ENCODE measurements around the gene ABLIM2.
"Not testable (repeated sequence)": the region's sequence is repeated elsewhere in the genome, so short reads cannot be mapped to it uniquely, and the experiment has no call there.

Gene ABLIM2

DNA sequence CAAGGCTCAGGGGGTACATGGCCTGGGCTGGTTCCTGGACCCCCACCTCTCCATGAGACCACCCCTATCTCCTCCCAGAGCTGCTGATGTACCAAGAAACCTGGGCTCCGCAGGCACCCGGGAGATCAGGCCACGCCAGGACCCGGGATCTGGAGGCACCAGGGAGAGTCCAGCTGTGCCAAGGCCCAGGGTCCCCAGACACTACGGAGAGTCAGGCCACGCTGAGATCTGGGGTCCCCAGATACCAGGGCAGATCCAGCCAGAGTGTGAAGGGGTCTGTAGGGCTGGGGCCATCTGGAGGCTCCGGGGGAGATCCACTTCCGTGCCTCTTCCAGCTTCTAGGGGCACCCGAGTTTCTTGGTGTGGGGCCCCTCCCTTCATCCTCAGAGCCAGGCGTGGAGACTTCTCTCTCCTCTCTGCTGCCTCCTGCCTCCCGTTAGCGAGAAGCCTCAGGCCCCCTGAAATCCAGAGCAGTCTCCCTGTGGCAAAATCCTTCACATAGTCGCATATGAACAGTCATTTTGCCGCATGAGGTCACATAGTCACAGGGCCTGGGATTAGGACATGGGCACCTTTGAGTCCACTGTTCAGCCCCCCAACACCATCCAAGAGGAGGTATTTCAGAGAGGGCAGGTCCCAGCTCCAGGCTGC lies 9.7 kb downstream of the ABLIM2 start:
- Histone ChIP-seq H3K4me3 (ENCODE audit: low read depth, low read length) (no peak overlapping the region), H3K27ac (ENCODE audit: low read depth, low read length) (no peak overlapping the region), H2AFZ (ENCODE audit: low read length, unreplicated experiment) (no peak overlapping the region), H3K36me3 (ENCODE audit: insufficient read depth, low read length) (no peaks in the 10 kb centered on the region), H3K27me3 (ENCODE audit: insufficient read depth, low read length) (peaks cover 51% of the 10 kb centered on the region), H3K4me1 (ENCODE audit: control insufficient read depth, insufficient read depth, low read length, unreplicated experiment) (no peaks in the 10 kb centered on the region), H3K79me2 (ENCODE audit: control insufficient read depth, insufficient read depth, low read length, unreplicated experiment) (no peaks in the 10 kb centered on the region)

DNA sequence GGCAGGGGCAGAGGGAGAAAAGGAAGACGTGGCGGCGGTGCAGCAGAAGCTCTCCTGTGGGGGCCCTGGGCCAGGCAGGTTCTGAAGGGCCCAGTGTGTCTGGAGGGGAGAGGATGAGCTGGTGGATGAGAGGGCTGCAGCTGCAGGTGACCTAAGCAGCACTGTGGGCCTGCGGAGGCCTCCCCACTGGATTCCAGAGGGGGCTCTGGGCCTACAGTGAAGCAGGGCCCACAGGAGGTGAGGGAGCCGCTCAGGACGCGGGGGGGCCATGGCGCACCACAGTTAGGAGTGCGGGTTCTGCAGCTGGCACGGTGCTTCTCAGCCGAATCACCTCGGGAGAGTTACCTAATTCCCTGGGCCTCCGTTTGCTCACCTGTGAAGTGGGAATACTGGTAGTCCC lies 10.5 kb downstream of the ABLIM2 start:
- H3K27ac ChIP-seq (ENCODE audit: low read depth, low read length), result no peak overlapping the region
- H3K4me1 ChIP-seq (ENCODE audit: control insufficient read depth, insufficient read depth, low read length, unreplicated experiment), result no peaks in the 10 kb centered on the region
- peaks cover 58% of the 10 kb centered on the region for H3K27me3 ChIP-seq (ENCODE audit: insufficient read depth, low read length)
- no peak overlapping the region for H2AFZ ChIP-seq (ENCODE audit: low read length, unreplicated experiment)
- no peaks in the 10 kb centered on the region for H3K36me3 ChIP-seq (ENCODE audit: insufficient read depth, low read length)
- no peak overlapping the region for H3K4me3 ChIP-seq (ENCODE audit: low read depth, low read length)
- H3K79me2 ChIP-seq (ENCODE audit: control insufficient read depth, insufficient read depth, low read length, unreplicated experiment), result no peaks in the 10 kb centered on the region

DNA sequence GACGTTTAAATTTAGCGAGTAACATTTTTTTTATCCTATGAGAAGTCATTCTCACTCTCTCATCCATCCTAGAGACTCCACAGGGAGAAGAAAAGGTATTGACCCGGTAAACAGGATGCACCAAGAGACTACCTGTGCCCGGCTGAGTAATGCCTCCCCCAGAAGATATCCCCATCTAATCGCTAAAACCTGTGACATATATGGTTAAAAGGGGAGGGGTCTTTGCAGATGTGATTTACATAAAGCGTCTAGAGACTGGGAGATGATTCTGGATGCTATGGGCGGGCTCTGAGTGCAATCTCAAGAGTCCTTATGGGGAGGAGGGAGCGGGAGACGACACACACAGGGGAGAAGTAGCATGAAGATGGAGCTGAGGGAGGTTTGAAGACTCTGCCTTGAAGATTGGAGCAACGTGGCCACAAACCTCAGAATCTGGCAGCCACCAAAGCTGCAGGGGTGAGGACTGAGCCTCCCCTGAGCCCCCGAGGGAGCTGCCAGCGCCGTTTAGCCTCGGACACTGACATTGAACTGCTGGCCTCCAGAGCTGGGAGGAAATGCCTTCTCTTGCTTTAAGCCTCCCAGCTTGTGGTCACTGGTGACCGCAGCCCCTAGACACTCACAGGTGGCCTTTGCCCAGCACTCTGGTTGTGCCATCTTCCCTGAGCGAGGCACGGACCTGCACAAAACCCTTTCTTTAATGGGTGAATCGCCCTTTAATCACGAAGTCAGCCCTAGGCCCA lies 11.2 kb downstream of the ABLIM2 start:
- no peak overlapping the region for H3K4me3 ChIP-seq (ENCODE audit: low read depth, low read length)
- no peaks in the 10 kb centered on the region for H3K36me3 ChIP-seq (ENCODE audit: insufficient read depth, low read length)
- H3K79me2 ChIP-seq (ENCODE audit: control insufficient read depth, insufficient read depth, low read length, unreplicated experiment), result no peaks in the 10 kb centered on the region
- H3K27me3 ChIP-seq (ENCODE audit: insufficient read depth, low read length), result peaks cover 57% of the 10 kb centered on the region
- no peak overlapping the region for H3K27ac ChIP-seq (ENCODE audit: low read depth, low read length)
- no peaks in the 10 kb centered on the region for H3K4me1 ChIP-seq (ENCODE audit: control insufficient read depth, insufficient read depth, low read length, unreplicated experiment)
- no peak overlapping the region for H2AFZ ChIP-seq (ENCODE audit: low read length, unreplicated experiment)

GRCh38 chr4:8146157-8146556 lies 12.5 kb downstream of the ABLIM2 start:
- Histone ChIP-seq H2AFZ (ENCODE audit: low read length, unreplicated experiment) (no peak overlapping the region), H3K4me1 (ENCODE audit: control insufficient read depth, insufficient read depth, low read length, unreplicated experiment) (no peaks in the 10 kb centered on the region), H3K4me3 (ENCODE audit: low read depth, low read length) (no peak overlapping the region), H3K27me3 (ENCODE audit: insufficient read depth, low read length) (peaks cover 64% of the 10 kb centered on the region), H3K36me3 (ENCODE audit: insufficient read depth, low read length) (no peaks in the 10 kb centered on the region), H3K79me2 (ENCODE audit: control insufficient read depth, insufficient read depth, low read length, unreplicated experiment) (no peaks in the 10 kb centered on the region), H3K27ac (ENCODE audit: low read depth, low read length) (no peak overlapping the region)

DNA sequence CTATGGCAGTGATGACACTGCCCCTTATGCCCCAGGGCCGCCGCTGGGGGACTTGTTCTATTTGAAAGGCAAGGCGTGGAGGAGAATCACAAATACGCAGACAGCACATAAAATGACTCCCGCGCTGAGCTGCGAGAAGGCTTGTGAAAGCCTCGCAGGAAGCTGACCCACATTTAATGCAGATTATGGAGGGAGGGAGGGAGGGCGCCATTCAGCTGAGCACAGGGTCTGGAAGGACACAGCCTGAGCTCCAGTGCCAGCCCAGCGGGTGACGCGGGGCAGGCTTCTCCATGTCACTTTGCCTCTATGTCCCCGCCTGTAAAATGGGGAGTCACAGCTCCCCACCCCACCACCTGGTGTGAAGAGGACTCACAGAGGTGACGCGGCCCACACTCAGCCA lies 14.3 kb downstream of the ABLIM2 start:
- Histone ChIP-seq H3K36me3 (ENCODE audit: insufficient read depth, low read length) (no peaks in the 10 kb centered on the region), H2AFZ (ENCODE audit: low read length, unreplicated experiment) (no peak overlapping the region), H3K4me3 (ENCODE audit: low read depth, low read length) (no peak overlapping the region), H3K27me3 (ENCODE audit: insufficient read depth, low read length) (peaks cover 74% of the 10 kb centered on the region), H3K79me2 (ENCODE audit: control insufficient read depth, insufficient read depth, low read length, unreplicated experiment) (no peaks in the 10 kb centered on the region), H3K27ac (ENCODE audit: low read depth, low read length) (no peak overlapping the region), H3K4me1 (ENCODE audit: control insufficient read depth, insufficient read depth, low read length, unreplicated experiment) (no peaks in the 10 kb centered on the region)

- no peak overlapping the region for H2AFZ ChIP-seq (ENCODE audit: low read length, unreplicated experiment)
- no peaks in the 10 kb centered on the region for H3K36me3 ChIP-seq (ENCODE audit: insufficient read depth, low read length)
- no peak overlapping the region for H3K4me3 ChIP-seq (ENCODE audit: low read depth, low read length)
- peaks cover 71% of the 10 kb centered on the region for H3K27me3 ChIP-seq (ENCODE audit: insufficient read depth, low read length)
- H3K27ac ChIP-seq (ENCODE audit: low read depth, low read length), result no peak overlapping the region
- H3K4me1 ChIP-seq (ENCODE audit: control insufficient read depth, insufficient read depth, low read length, unreplicated experiment), result no peaks in the 10 kb centered on the region
- H3K79me2 ChIP-seq (ENCODE audit: control insufficient read depth, insufficient read depth, low read length, unreplicated experiment), result no peaks in the 10 kb centered on the region
Measured at GRCh38 chr4:8143392-8144140, 15.0 kb downstream of the ABLIM2 start.

DNA sequence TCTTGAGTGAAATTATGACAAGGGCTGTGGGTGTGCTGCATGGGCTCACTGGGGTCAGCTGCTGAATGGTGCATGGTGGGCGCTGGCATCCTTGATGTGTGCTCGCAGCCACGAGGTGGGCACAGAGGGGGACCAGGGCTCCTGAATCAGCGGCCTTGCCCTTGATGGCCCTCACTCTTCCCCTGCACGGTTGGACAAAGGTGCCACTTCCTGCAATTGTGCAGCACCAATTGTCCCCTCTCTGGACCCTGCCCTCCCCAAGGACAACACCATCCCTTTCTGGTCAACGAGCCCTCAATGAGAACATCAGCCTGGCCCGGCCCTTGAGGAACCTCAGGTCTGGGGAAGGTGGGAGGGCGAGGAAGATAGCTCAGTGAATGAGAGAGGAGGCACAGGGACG lies 16.1 kb downstream of the ABLIM2 start:
- no peaks in the 10 kb centered on the region for H3K36me3 ChIP-seq (ENCODE audit: insufficient read depth, low read length)
- H3K27me3 ChIP-seq (ENCODE audit: insufficient read depth, low read length), result peaks cover 66% of the 10 kb centered on the region
- H3K27ac ChIP-seq (ENCODE audit: low read depth, low read length), result no peak overlapping the region
- no peak overlapping the region for H2AFZ ChIP-seq (ENCODE audit: low read length, unreplicated experiment)
- no peak overlapping the region for H3K4me3 ChIP-seq (ENCODE audit: low read depth, low read length)
- H3K79me2 ChIP-seq (ENCODE audit: control insufficient read depth, insufficient read depth, low read length, unreplicated experiment), result no peaks in the 10 kb centered on the region
- H3K4me1 ChIP-seq (ENCODE audit: control insufficient read depth, insufficient read depth, low read length, unreplicated experiment), result no peaks in the 10 kb centered on the region

- H2AFZ ChIP-seq (ENCODE audit: low read length, unreplicated experiment), result no peak overlapping the region
Measured at GRCh38 chr4:8141935-8142334, 16.7 kb downstream of the ABLIM2 start.

GRCh38 chr4:8140915-8141314 lies 17.7 kb downstream of the ABLIM2 start:
- no peaks in the 10 kb centered on the region for H3K79me2 ChIP-seq (ENCODE audit: control insufficient read depth, insufficient read depth, low read length, unreplicated experiment)
- peaks cover 53% of the 10 kb centered on the region for H3K27me3 ChIP-seq (ENCODE audit: insufficient read depth, low read length)
- H3K4me1 ChIP-seq (ENCODE audit: control insufficient read depth, insufficient read depth, low read length, unreplicated experiment), result no peaks in the 10 kb centered on the region
- no peak overlapping the region for H2AFZ ChIP-seq (ENCODE audit: low read length, unreplicated experiment)
- H3K27ac ChIP-seq (ENCODE audit: low read depth, low read length), result no peak overlapping the region
- H3K36me3 ChIP-seq (ENCODE audit: insufficient read depth, low read length), result no peaks in the 10 kb centered on the region
- H3K4me3 ChIP-seq (ENCODE audit: low read depth, low read length), result no peak overlapping the region

More at GRCh38 chr4:8141935-8142334, 16.7 kb downstream of the ABLIM2 start:
- H3K27ac ChIP-seq (ENCODE audit: low read depth, low read length), result no peak overlapping the region
- H3K4me3 ChIP-seq (ENCODE audit: low read depth, low read length), result no peak overlapping the region
- no peaks in the 10 kb centered on the region for H3K4me1 ChIP-seq (ENCODE audit: control insufficient read depth, insufficient read depth, low read length, unreplicated experiment)
- H3K27me3 ChIP-seq (ENCODE audit: insufficient read depth, low read length), result peaks cover 60% of the 10 kb centered on the region
- H3K36me3 ChIP-seq (ENCODE audit: insufficient read depth, low read length), result no peaks in the 10 kb centered on the region
- H3K79me2 ChIP-seq (ENCODE audit: control insufficient read depth, insufficient read depth, low read length, unreplicated experiment), result no peaks in the 10 kb centered on the region

GRCh38 chr4:8139726-8140125 lies 18.9 kb downstream of the ABLIM2 start:
- H3K36me3 ChIP-seq (ENCODE audit: insufficient read depth, low read length); H3K79me2 ChIP-seq (ENCODE audit: control insufficient read depth, insufficient read depth, low read length, unreplicated experiment); H3K27ac ChIP-seq (ENCODE audit: low read depth, low read length); H2AFZ ChIP-seq (ENCODE audit: low read length, unreplicated experiment); H3K4me3 ChIP-seq (ENCODE audit: low read depth, low read length); H3K4me1 ChIP-seq (ENCODE audit: control insufficient read depth, insufficient read depth, low read length, unreplicated experiment): not testable (repeated sequence)
- H3K27me3 ChIP-seq (ENCODE audit: insufficient read depth, low read length), result peaks cover 49% of the 10 kb centered on the region

Data from ACC112 (cell line).